Retinal pigment epithelial cell (primary cell): ENCODE measurements around the gene AOPEP.

ENCODE experiments used
- DNase-seq: peaks from one replicate; pipeline ENCODE4 v3.0.0-alpha.2; 2010; ENCODE audit warnings: low read depth
- H3K4me3 ChIP-seq: 2 replicates; pipeline ENCODE4 v1.5.1; 2011; ENCODE audit warnings: mild to moderate bottlenecking, low read length, control low read depth, moderate library complexity
- TF ChIP-seq, protein P1 (sequence below): conservative IDR thresholded peaks from 2 replicates; pipeline ENCODE4 v1.5.1; 2011; ENCODE audit warnings: low read depth, low read length, control low read depth, inconsistent platforms

AOPEP gene

DNA sequence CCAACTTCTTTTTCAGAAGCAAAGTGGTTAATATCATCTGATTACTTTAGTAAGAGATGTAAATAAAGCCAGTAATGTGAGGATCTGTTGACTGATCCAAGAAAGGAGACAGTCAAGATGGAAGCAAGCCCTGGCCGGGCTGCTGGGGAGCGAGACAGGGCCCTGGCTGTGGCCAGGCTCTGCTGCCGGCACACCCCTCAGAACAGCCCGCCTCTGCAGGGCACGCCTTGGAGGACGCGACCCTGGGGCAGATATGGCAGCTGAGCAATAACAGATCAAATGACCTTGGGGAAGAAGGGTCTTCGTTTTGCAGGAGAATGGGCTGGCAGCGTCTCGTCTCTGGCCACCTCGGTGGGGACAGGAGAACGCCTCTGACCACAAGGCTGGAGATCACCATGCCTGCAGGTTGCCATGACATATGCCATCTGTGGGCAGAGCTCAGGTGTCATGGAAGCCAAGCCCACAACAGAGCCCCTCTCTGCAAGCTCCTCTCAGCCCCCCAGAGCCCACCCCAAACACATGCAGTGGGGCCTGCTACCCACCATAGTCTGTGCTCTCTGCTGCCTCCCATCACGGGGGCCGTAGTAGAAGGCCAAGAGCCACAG, 384.5 kb downstream of the AOPEP start:
- DNase-seq = no peak
- H3K4me3 ChIP-seq = no peak overlapping the region
- TF ChIP-seq, protein P1, sequence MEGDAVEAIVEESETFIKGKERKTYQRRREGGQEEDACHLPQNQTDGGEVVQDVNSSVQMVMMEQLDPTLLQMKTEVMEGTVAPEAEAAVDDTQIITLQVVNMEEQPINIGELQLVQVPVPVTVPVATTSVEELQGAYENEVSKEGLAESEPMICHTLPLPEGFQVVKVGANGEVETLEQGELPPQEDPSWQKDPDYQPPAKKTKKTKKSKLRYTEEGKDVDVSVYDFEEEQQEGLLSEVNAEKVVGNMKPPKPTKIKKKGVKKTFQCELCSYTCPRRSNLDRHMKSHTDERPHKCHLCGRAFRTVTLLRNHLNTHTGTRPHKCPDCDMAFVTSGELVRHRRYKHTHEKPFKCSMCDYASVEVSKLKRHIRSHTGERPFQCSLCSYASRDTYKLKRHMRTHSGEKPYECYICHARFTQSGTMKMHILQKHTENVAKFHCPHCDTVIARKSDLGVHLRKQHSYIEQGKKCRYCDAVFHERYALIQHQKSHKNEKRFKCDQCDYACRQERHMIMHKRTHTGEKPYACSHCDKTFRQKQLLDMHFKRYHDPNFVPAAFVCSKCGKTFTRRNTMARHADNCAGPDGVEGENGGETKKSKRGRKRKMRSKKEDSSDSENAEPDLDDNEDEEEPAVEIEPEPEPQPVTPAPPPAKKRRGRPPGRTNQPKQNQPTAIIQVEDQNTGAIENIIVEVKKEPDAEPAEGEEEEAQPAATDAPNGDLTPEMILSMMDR = no peak

DNA sequence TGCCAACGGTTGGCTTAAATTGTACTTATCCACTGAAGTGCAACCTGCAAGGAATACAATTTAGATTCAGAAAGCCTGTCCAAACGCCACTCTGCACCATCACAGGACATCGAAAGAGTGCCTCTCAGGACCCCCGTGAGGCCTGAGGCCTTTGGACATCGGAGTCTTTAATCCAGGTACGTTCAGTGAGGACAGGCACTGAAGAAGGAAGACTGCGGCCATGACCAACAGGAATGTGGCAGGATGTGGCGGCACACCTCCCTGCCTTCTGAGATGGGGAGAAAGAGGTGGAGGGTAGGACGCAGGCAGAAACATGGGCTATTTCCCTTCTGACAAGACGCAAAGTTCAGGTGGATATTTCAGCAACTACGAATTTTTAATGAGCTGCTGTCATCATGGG, 385.2 kb downstream of the AOPEP start:
- no peak for DNase-seq
- no peak overlapping the region for H3K4me3 ChIP-seq
- TF ChIP-seq, protein P1 = no peak

DNA sequence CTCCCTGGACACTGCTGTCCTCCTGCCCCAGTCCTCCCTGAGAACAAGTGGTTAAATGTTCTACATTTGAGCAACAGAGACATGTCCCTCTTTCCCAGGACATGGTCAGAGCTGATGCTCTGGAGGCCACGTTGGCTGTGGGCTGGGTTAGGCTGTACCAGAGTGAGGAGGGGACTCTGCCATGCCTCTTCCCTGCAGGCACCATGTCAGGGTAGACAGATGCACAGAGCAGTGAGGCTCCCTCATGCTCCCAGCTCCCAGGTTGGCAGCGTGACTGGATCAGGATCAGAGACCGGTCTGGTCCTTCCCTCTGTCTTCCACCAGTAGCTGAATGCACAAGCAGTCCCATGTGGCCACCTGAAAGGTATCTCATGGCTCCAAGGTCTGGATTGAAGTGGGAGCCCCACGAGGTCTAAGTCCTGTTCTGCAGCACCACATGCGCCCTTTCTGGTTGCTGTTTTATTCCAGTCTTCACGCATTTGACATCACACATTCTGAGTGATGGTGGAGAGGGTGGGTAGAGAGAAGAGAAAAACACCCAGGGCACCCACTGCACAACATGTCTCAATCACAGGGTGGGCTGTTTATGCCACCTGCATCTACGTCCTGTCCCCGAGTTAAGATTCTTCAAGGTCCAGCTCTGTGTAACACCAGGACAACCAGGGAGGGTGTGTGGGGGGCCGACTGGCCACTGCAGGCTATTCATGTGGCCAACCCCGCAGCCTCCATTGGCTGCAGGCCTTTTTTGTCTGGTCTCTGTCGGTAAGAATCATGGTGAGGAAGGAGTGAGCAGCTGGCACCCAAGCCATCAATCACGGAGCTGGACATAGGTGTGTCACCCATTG, 386.2 kb downstream of the AOPEP start:
- DNase-seq = no peak
- TF ChIP-seq, protein P1 = no peak
- H3K4me3 ChIP-seq = no peak overlapping the region

DNA sequence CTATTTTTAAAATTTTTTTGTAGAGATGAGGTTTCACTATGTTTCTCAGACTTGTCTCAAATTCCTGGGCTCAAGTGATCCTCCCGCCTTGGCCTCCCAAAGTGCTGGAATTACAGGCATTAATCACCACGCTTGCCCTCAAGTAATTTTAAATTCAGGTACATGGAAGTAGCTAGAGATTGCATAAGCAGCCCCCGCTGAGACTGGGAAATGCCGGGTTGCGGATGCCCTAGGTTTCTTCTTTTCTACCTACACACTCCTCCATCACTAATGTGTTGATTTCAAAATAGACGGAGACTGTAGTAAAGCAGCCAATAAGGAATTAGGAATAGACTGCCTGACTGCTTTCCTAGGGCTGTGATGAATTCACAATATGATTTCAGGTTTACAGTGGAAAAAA, 388.6 kb downstream of the AOPEP start:
- TF ChIP-seq, protein P1 = no peak
- H3K4me3 ChIP-seq = no peak overlapping the region
- DNase-seq = no peak

DNA sequence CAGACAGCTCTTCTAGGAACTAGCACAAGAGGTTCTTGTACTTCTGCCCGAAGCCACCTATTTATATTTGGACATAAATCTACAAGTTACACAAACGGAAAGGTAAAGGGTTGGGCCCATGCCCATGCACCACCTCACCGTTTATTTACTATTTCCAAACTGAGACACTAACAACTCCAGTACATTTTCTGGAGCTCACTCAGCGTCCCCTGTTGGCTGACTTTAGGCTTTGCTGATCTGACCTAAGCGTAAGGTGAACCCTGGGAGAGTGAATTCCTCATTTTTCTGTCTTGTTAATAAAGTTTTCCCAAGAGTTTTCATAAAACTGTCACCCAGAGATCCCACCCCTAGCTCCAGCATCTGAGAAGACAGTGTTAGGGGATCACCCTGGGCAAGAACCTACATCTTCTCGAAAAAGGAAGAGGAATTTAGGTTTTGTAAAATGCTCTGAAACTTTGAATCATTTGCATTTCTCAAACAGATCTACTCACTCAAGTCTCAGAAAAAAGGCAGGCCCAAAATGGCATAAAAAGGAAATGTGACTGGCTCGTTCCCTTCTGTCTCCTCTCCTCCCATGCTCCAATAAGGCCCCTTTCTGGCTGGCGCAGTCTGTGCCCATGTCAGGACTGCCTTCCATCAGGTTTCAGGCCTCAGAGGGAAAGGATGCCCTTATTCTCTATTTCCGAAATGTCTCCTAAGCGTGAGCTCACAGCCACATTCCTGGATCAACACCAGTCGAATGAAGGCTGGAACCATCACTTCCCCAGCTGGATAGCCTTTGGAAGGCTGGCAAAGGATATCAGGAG, 389.7 kb downstream of the AOPEP start:
- TF ChIP-seq, protein P1 = peak; percentile 39
- DNase-seq = no peak
- no peak overlapping the region for H3K4me3 ChIP-seq

DNA sequence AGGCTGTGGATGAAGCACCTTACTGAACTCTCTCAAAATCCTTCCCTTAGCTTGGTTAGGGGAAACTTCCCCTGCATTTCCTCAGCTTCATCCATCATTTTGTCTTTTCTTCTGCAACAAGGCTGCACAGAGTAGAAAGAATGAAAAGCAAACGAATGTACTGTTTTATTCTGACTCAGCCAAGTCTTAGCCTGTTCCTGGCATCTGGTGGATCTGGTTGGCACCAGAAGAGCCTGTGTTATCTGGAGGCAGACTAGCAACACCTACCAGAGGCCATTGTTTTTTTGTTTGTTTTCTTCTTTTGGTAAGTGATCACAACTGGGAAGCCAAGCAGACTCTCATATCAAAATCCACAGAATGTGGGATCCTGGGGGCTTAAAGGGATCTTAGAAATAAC, 390.3 kb downstream of the AOPEP start:
- DNase-seq = no peak
- TF ChIP-seq, protein P1 = no peak
- H3K4me3 ChIP-seq = no peak overlapping the region
